H1 (cell line): Measurements from ENCODE around the gene SPAG16. TPM values are rescaled to one million over a fixed set of nuclear protein-coding genes. Genes with fewer than 3 reads are reported as not detected.

Experiments used
- CTCF ChIA-PET: fragments of 300-600 bp; sonication (Branson Sonifier 250); formaldehyde crosslinking; loops from one replicate; lab custom pipeline; 2021; ENCODE audit not compliant: partially characterized antibody; lab: Charles Lee
- POLR2A ChIA-PET: fragments of 300-600 bp; sonication (Branson Sonifier 250); formaldehyde crosslinking; loops from one replicate; lab custom pipeline; 2021; ENCODE audit warnings: inconsistent platforms; ENCODE audit not compliant: partially characterized antibody; lab: Charles Lee
- DNase-seq, 2 experiments: peaks; one replicate each; pipeline versions ENCODE4 v3.0.0 to v3.0.0-alpha.2; 2010 to 2022; ENCODE audit warnings: low spot score in 2 of 2, low read depth in 1 of 2, mixed read lengths in 1 of 2
- FAIRE-seq: peaks from 2 replicates; lab custom pipeline; 2011; peaks lifted over from hg19 to GRCh38; lab: Jason Lieb, UNC
- H2AFZ ChIP-seq: 2 replicates; pipeline ENCODE4 v1.8.1; 2012; ENCODE audit warnings: low read length, inconsistent platforms
- H2AK5ac ChIP-seq: 2 replicates; pipeline ENCODE4 v1.6.1; 2013; ENCODE audit warnings: low read depth, low read length
- H2BK120ac ChIP-seq: replicated peaks from 2 replicates; pipeline ENCODE3; 2013; ENCODE audit warnings: low read depth, low read length, inconsistent platforms
- H2BK12ac ChIP-seq: 2 replicates; pipeline ENCODE4 v1.6.1; 2013; ENCODE audit warnings: low read depth, low read length
- H2BK15ac ChIP-seq: 2 replicates; pipeline ENCODE4 v1.6.1; 2013; ENCODE audit warnings: low read length
- H2BK20ac ChIP-seq: 2 replicates; pipeline ENCODE4 v1.6.1; 2013; ENCODE audit warnings: low read length
- H2BK5ac ChIP-seq: 2 replicates; pipeline ENCODE4 v1.6.1; 2013; ENCODE audit warnings: low read depth, low read length
- H3K14ac ChIP-seq: 2 replicates; pipeline ENCODE4 v1.6.1; 2013; ENCODE audit warnings: inconsistent platforms; ENCODE audit not compliant: insufficient read length
- H3K18ac ChIP-seq: 2 replicates; pipeline ENCODE4 v1.6.1; 2013; ENCODE audit warnings: low read length; ENCODE audit errors: extremely low read depth
- H3K23ac ChIP-seq: 2 replicates; pipeline ENCODE4 v1.6.1; 2013; ENCODE audit warnings: inconsistent platforms; ENCODE audit not compliant: insufficient read length
- H3K23me2 ChIP-seq: 2 replicates; pipeline ENCODE4 v1.6.1; 2013; ENCODE audit warnings: low read depth, low read length
- H3K27ac ChIP-seq: 2 replicates; pipeline ENCODE4 v1.6.1; 2011; ENCODE audit warnings: low read depth, low read length, inconsistent platforms
- H3K27me3 ChIP-seq, 4 experiments: replicated peaks in 1 of 4; 1 replicate in 1 of 4; 2 replicates in 3 of 4; pipeline versions ENCODE4 v1.6.1 to v1.8.1; 2011 to 2013; ENCODE audit warnings: low read length in 3 of 4, mild to moderate bottlenecking in 3 of 4, inconsistent platforms in 2 of 4, mixed read lengths in 2 of 4, moderate library complexity in 1 of 4; ENCODE audit not compliant: control insufficient read depth in 3 of 4, insufficient read depth in 3 of 4; ENCODE audit errors: extremely low read depth in 1 of 4
- H3K36me3 ChIP-seq, 4 experiments: 2 replicates each; pipeline versions ENCODE4 v1.6.1 to v1.8.1; 2011 to 2013; ENCODE audit warnings: mild to moderate bottlenecking in 4 of 4, low read length in 3 of 4, moderate library complexity in 2 of 4, control low read depth in 1 of 4, inconsistent platforms in 1 of 4; ENCODE audit not compliant: insufficient read depth in 4 of 4, control insufficient read depth in 2 of 4
- H3K4ac ChIP-seq: replicated peaks from 2 replicates; pipeline ENCODE3; 2013; ENCODE audit warnings: low read length, low read depth, mixed read lengths, inconsistent platforms; ENCODE audit not compliant: insufficient read length
- H3K4me1 ChIP-seq, 4 experiments: replicated peaks in 1 of 4; 1 replicate in 1 of 4; 2 replicates in 3 of 4; pipeline versions ENCODE4 v1.6.1 to v1.8.1; 2011 to 2013; ENCODE audit warnings: low read length in 3 of 4, inconsistent platforms in 2 of 4, mixed read lengths in 1 of 4; ENCODE audit not compliant: insufficient read depth in 4 of 4, control insufficient read depth in 3 of 4
- H3K4me2 ChIP-seq, 2 experiments: 2 replicates each; pipeline versions ENCODE4 v1.6.1 to v1.8.1; 2011 to 2013; ENCODE audit warnings: low read depth in 2 of 2, low read length in 2 of 2, control low read depth in 1 of 2, inconsistent platforms in 1 of 2, mild to moderate bottlenecking in 1 of 2; ENCODE audit not compliant: insufficient read depth in 1 of 2
- H3K4me3 ChIP-seq, 4 experiments: fragments of 200-600, 300-600 bp in 1 of 4; sonication (generic), shearing (Covaris generic), sonication (Bioruptor Twin) in 1 of 4; 2 replicates each; pipeline versions ENCODE4 v1.5.1 to v1.8.1; 2011 to 2016; ENCODE audit warnings: low read length in 4 of 4, low read depth in 3 of 4, control low read depth in 2 of 4, inconsistent platforms in 2 of 4, mild to moderate bottlenecking in 2 of 4, mixed read lengths in 1 of 4, moderate library complexity in 1 of 4; ENCODE audit not compliant: insufficient read depth in 2 of 4; ENCODE audit errors: extremely low read depth in 1 of 4
- H3K56ac ChIP-seq: replicated peaks from 2 replicates; pipeline ENCODE3; 2013; ENCODE audit warnings: low read depth, mild to moderate bottlenecking, mixed read lengths, low read length, inconsistent platforms; ENCODE audit not compliant: insufficient read length
- H3K79me1 ChIP-seq: 2 replicates; pipeline ENCODE4 v1.6.1; 2013; ENCODE audit warnings: low read depth, low read length, control low read depth
- H3K79me2 ChIP-seq, 2 experiments: 2 replicates each; pipeline versions ENCODE4 v1.6.1 to v1.8.1; 2012 to 2013; ENCODE audit warnings: low read length in 2 of 2, mild to moderate bottlenecking in 2 of 2, inconsistent platforms in 1 of 2; ENCODE audit not compliant: insufficient read depth in 2 of 2, control insufficient read depth in 1 of 2
- H3K9ac ChIP-seq, 4 experiments: replicated peaks in 1 of 4; 1 replicate in 1 of 4; 2 replicates in 3 of 4; pipeline versions ENCODE4 v1.6.1 to v1.8.1; 2011 to 2013; ENCODE audit warnings: low read depth in 3 of 4, low read length in 3 of 4, control low read depth in 2 of 4, mild to moderate bottlenecking in 2 of 4, moderate library complexity in 2 of 4, inconsistent platforms in 1 of 4; ENCODE audit errors: extremely low read depth in 1 of 4
- H3K9me3 ChIP-seq, 2 experiments: 2 replicates each; pipeline versions ENCODE4 v1.6.1 to v1.8.1; 2012 to 2013; ENCODE audit warnings: mild to moderate bottlenecking in 2 of 2, moderate library complexity in 2 of 2, control low read depth in 1 of 2, inconsistent platforms in 1 of 2, low read depth in 1 of 2, low read length in 1 of 2, mixed read lengths in 1 of 2; ENCODE audit not compliant: insufficient read depth in 2 of 2
- H4K20me1 ChIP-seq, 2 experiments: replicated peaks in 1 of 2; 2 replicates each; pipeline versions ENCODE3 to v1.8.1; 2011 to 2013; ENCODE audit warnings: inconsistent platforms in 2 of 2, low read length in 2 of 2, mild to moderate bottlenecking in 1 of 2; ENCODE audit not compliant: insufficient read depth in 2 of 2, control insufficient read depth in 1 of 2
- H4K5ac ChIP-seq: 2 replicates; pipeline ENCODE4 v1.6.1; 2013; ENCODE audit warnings: low read length, low read depth, mixed read lengths, inconsistent platforms; ENCODE audit not compliant: insufficient read length
- H4K8ac ChIP-seq: 2 replicates; pipeline ENCODE4 v1.8.0; 2013; ENCODE audit warnings: mild to moderate bottlenecking, moderate library complexity, low read length, inconsistent platforms; ENCODE audit not compliant: insufficient read depth; ENCODE audit errors: extremely low read depth
- H4K91ac ChIP-seq: replicated peaks from 2 replicates; pipeline ENCODE3; 2013; ENCODE audit warnings: low read length, mixed read lengths, inconsistent platforms; ENCODE audit not compliant: insufficient read length
- FOSL1 ChIP-seq: IDR thresholded peaks from 2 replicates; pipeline ENCODE4 v1.6.1; 2011; ENCODE audit warnings: mild to moderate bottlenecking, low read depth, low read length, moderate library complexity; ENCODE audit not compliant: insufficient read depth
- GTF2F1 ChIP-seq: IDR thresholded peaks from 2 replicates; pipeline ENCODE4 v1.6.1; 2012; ENCODE audit warnings: low read depth, low read length, improper control_type of control experiment, borderline replicate concordance
- MAFK ChIP-seq: IDR thresholded peaks from 2 replicates; pipeline ENCODE4 v1.6.1; 2012; ENCODE audit warnings: low read depth, mild to moderate bottlenecking, improper control_type of control experiment, low read length
- RBBP5 ChIP-seq: IDR thresholded peaks from 2 replicates; pipeline ENCODE4 v1.7.1; 2012; ENCODE audit warnings: low read depth, mild to moderate bottlenecking, inconsistent platforms, low read length, moderate library complexity, borderline replicate concordance
- SP4 ChIP-seq: IDR thresholded peaks from 2 replicates; pipeline ENCODE4 v1.6.1; 2012; ENCODE audit warnings: low read length, inconsistent platforms
- TEAD4 ChIP-seq: IDR thresholded peaks from 2 replicates; pipeline ENCODE4 v1.6.1; 2012; ENCODE audit warnings: low read depth, low read length, inconsistent platforms, mixed read lengths
- WGBS, 2 experiments: shearing (Covaris generic) in 1 of 2; methylation state at CpG; one replicate each; pipeline versions ENCODE4 v1.1.6 to v1.1.7; 2013 to 2015; ENCODE audit warnings: low lambda C conversion rate in 2 of 2, mixed read lengths in 2 of 2, inconsistent platforms in 1 of 2, low coverage in 1 of 2, missing lambda C conversion rate in 1 of 2; ENCODE audit not compliant: insufficient replicate concordance in 2 of 2, insufficient coverage in 1 of 2, insufficient read length in 1 of 2; ENCODE audit errors: extremely low coverage in 1 of 2, missing lambda C conversion rate in 1 of 2; 5-methylcytosine and 5-hydroxymethylcytosine counted together
- polyA plus RNA-seq, 7 experiments: library from polyadenylated mRNA; depleted of rRNA in 3 of 7; stranded (reverse) in 5 of 7; unstranded in 2 of 7; fragments of >200 nt in 5 of 7; fragments of 200-250 nt in 2 of 7; gene quantifications; 1 replicate in 5 of 7; 2 replicates in 1 of 7; 4 replicates in 1 of 7; pipeline versions ENCODE4 v1.2.1 to v1.2.3, GENCODE V29; 2011 to 2013; ENCODE audit warnings: missing spikeins in 2 of 7, mixed read lengths in 2 of 7
- total RNA-seq: library from RNA; stranded (reverse); fragmentation: NEBNext Ultra II Directional; extraction: Animal tissue kit (Norgen Biotek cat#: 25700); gene quantifications from 2 replicates; pipeline ENCODE4 v1.2.1, GENCODE V29; 2021

SPAG16 gene
- total and polyA plus RNA-seq, 2 of the 8 experiments (the other 6 are each of a cell fraction or from before 2014, with no cell fraction given): 6.0 to 14.9 TPM

GRCh38 chr2:213500881-213501280 lies 216.6 kb downstream of the SPAG16 start:
- Histone ChIP-seq H2BK120ac (no peak overlapping the region), H2BK20ac (no peak overlapping the region), H3K23ac (no peak overlapping the region), H2AFZ (no peak overlapping the region), H3K56ac (no peak overlapping the region), H3K36me3 (no peaks in the 10 kb centered on the region), H4K5ac (no peak overlapping the region), H3K79me1 (no peaks in the 10 kb centered on the region), H3K14ac (no peak overlapping the region), H3K18ac (no peak overlapping the region), H3K4me1 (no peaks in the 10 kb centered on the region), H4K8ac (no peak overlapping the region), H3K27me3 (no peaks in the 10 kb centered on the region), H2AK5ac (no peak overlapping the region), H3K9me3 (no peaks in the 10 kb centered on the region), H3K23me2 (no peaks in the 10 kb centered on the region), H4K20me1 (no peaks in the 10 kb centered on the region), H4K91ac (no peak overlapping the region), H2BK12ac (no peak overlapping the region), H2BK5ac (no peak overlapping the region), H2BK15ac (no peak overlapping the region), H3K4me3 (no peak overlapping the region), H3K4ac (no peak overlapping the region), H3K9ac (no peak overlapping the region), H3K4me2 (no peak overlapping the region), H3K79me2 (no peaks in the 10 kb centered on the region), H3K27ac (no peak overlapping the region)
- FAIRE-seq: no peak
- POLR2A ChIA-PET: no interaction called here
- 92% methylated on average over 1 of the region's 1 CpG; no CpG with 5 or more reads in 1 of the 2 experiments for WGBS, 2 experiments
- CTCF ChIA-PET: interaction anchor here (0.8 kb wide), 1 partner anchor 11 kb away, joined by 3 read pairs; no protein-coding TSS in a partner anchor
- no peak for DNase-seq
- TF ChIP-seq SP4: no peak
- TF ChIP-seq RBBP5: no peak
- no peak for TF ChIP-seq GTF2F1
- TF ChIP-seq TEAD4: no peak
- no peak for TF ChIP-seq FOSL1
- no peak for TF ChIP-seq MAFK
